GM18867 (cell line): ENCODE measurements around the gene POU2F2.

Experiments used
- ATAC-seq: cut with Tn5 transposase; IDR thresholded peaks from one replicate; pipeline ENCODE4 v1.9.1; 2021; ENCODE audit warnings: mild to moderate bottlenecking, moderate library complexity; ENCODE audit not compliant: unreplicated experiment

POU2F2 gene

DNA sequence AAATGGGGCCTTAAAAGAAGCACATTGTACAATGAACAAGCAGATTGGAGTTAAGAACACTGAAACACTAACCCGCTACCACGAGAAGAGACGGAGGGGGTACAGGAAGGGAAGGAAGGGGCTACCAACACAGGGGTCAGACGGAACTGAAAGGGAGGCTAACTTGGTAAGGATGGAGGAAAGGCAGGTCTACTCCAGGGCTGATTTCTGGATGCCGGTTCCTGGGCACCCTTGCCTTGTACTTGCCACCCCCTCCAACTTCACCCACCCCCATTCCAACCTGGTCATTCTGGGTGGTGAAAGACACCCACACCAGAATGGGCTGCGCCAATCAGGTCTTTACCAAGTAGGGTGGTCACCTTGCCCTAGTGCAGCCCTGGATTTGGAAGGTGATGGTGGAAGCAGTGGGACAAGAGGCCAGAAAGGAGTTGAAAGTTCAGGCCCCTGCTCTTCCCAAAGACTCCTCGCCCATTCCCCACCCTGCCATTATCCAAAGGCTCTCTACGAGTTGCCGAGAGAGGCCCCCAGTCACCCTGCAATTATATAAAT, 46.0 kb downstream of the POU2F2 start:
- ATAC-seq = no peak

DNA sequence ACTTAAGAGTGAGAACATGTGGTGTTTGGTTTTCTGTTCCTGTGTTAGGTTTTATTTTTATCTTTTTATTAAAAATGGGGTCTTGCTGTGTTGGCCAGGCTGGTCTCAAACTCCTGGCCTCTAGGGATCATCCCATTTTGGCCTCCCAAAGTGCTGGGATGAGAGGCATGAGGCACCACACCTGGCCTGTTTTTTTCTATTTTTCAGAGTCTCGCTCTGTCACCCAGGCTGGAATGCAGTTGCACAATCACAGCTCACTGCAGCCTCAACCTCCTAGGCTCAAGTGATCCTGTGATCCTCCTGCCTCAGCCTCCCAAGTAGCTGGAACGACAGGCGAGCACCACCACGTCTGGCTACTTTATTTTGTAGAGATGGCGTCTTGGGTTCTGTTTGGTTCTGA, 48.7 kb downstream of the POU2F2 start:
- ATAC-seq = no peak

- no peak for ATAC-seq
These were observed 50.6 kb downstream of the POU2F2 start for GRCh38 chr19:42081584-42082203.

- ATAC-seq = no peak
These were observed 51.4 kb downstream of the POU2F2 start for GRCh38 chr19:42080764-42081375.

DNA sequence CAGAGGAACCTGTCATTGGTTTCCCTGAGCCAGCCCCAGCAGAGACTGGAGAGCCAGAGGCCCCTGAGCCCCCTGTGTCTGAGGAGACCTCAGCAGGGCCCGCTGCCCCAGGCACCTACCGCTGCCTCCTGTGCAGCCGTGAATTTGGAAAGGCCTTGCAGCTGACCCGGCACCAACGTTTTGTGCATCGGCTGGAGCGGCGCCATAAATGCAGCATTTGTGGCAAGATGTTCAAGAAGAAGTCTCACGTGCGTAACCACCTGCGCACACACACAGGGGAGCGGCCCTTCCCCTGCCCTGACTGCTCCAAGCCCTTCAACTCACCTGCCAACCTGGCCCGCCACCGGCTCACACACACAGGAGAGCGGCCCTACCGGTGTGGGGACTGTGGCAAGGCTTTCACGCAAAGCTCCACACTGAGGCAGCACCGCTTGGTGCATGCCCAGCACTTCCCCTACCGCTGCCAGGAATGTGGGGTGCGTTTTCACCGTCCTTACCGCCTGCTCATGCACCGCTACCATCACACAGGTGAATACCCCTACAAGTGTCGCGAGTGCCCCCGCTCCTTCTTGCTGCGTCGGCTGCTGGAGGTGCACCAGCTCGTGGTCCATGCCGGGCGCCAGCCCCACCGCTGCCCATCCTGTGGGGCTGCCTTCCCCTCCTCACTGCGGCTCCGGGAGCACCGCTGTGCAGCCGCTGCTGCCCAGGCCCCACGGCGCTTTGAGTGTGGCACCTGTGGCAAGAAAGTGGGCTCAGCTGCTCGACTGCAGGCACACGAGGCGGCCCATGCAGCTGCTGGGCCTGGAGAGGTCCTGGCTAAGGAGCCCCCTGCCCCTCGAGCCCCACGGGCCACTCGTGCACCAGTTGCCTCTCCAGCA, 52.1 kb downstream of the POU2F2 start:
- no peak for ATAC-seq

- no peak for ATAC-seq
These were observed 53.0 kb downstream of the POU2F2 start for GRCh38 chr19:42079276-42079669.

DNA sequence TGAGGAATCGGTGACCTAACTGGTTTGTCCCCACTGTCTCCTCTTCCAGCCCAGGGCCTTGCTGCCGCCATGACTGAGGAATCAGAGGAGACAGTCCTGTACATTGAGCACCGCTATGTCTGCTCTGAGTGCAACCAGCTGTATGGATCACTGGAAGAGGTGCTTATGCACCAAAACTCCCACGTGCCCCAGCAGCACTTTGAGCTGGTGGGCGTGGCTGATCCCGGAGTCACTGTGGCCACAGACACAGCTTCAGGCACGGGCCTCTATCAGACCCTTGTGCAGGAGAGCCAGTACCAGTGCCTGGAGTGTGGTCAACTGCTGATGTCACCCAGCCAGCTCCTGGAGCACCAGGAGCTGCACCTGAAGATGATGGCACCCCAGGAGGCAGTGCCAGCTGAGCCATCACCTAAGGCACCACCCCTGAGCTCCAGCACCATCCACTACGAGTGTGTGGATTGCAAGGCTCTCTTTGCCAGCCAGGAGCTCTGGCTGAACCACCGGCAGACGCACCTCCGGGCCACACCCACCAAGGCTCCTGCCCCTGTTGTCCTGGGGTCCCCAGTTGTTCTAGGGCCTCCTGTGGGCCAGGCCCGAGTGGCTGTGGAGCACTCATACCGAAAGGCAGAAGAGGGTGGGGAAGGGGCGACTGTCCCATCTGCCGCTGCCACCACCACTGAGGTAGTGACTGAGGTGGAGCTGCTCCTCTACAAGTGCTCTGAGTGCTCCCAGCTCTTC, 53.5 kb downstream of the POU2F2 start:
- no peak for ATAC-seq

GRCh38 chr19:42078058-42078457, 54.2 kb downstream of the POU2F2 start:
- no peak for ATAC-seq

GRCh38 chr19:42076380-42076944, 55.8 kb downstream of the POU2F2 start:
- no peak for ATAC-seq

DNA sequence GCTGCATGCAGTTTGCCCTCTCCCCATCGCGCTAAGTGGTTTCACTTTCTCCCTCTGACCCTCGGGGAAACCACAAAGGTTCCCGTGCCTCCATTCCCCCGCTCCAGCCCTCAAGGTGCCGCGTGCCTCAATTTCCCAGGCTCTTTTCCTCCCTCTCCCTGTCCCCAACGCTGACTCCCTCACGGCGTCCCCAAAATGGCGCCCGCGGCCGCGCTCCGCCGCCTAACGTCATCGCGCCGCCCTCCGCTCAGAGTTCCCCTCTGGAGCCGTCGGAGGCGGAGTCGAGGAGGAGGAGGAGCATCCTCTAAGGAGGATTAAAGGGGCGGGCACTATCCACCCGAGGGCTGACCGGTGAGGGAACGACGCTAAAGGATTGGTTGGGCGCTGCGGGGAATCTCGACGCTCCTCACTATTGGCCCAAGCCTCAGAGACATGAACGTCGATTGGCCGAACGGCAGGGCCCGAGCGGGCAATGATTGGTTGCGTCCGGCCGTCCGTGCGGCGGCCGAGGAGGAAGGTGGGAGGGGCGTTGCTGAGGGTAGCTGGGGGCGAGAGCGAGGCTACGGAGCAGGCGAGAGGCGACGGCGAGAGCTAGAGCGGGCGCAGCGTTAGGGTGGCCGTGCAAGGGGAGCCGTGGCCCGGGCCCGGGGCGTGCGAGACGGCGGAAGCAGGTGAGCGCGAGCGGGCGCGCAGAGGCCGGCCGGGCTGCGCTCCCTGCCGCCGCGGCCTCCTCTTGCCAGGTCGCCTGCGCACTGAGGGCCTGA, 56.4 kb downstream of the POU2F2 start, which contains the start of gene ZNF574:
Gene ZNF574, plus strand, starts transcription at position 551 of the 764 bp plus-strand sequence. CDS start 2,441 bp downstream, outside the sequence.
- peak; percentile 90 for ATAC-seq

DNA sequence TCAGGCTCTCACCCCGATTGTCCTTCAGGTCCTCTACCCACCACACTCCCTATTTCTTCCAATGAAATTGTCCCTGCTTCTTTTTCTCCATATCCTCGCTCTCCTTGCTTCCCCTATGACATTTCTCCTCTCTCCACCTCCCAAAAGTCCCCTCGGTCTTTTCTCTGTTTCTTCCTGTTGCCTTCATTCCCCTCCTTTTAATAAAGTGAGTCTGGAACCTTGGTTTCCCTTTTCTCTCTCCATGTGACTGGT, 57.0 kb downstream of the POU2F2 start:
- ATAC-seq = no peak

GRCh38 chr19:42074513-42075363, 57.5 kb downstream of the POU2F2 start:
- ATAC-seq = no peak

GRCh38 chr19:42071247-42071646, 61.0 kb downstream of the POU2F2 start:
- ATAC-seq = no peak

DNA sequence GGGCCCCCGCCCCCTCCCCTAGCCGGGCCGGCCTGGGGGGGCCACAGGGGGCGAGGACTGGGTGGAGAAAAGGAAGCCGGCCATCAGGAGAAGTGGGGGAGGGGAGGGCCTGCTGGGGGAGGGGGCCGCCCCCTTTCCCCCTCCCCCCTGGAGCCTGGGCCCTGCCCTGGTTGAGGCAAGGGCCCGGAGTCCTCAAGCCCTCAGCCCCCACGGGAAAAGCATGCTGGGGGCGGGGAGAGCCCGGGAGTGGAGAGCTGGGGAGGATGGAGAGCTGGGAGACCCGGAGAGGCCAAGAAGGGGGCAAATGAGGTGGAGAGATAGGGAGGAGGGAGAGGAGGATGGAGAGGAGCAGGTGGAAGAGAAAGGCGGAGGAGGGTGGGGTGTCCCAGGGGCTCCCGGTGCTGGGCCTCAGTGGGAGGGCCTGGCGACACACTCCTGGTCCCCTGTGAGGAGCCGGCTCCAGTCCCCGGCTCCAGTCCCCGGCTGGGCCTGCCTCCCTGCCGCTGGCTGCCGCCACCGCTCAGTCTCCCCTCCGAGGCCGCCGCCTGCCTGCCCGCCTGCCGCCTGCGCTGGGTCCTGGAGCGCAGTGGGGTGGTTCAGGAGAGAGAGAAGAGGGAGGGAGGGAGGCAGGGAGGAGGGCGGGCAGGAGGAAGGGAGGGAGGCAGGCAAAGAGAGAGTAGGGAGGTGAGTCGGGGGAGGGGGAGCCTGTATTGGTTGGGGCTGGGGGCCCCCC, 62.5 kb downstream of the POU2F2 start, which contains the start of gene GRIK5:
Gene GRIK5, minus strand, starts transcription at position 588 of the 733 bp plus-strand sequence. CDS start 4,436 bp downstream, outside the sequence.
- no peak for ATAC-seq

DNA sequence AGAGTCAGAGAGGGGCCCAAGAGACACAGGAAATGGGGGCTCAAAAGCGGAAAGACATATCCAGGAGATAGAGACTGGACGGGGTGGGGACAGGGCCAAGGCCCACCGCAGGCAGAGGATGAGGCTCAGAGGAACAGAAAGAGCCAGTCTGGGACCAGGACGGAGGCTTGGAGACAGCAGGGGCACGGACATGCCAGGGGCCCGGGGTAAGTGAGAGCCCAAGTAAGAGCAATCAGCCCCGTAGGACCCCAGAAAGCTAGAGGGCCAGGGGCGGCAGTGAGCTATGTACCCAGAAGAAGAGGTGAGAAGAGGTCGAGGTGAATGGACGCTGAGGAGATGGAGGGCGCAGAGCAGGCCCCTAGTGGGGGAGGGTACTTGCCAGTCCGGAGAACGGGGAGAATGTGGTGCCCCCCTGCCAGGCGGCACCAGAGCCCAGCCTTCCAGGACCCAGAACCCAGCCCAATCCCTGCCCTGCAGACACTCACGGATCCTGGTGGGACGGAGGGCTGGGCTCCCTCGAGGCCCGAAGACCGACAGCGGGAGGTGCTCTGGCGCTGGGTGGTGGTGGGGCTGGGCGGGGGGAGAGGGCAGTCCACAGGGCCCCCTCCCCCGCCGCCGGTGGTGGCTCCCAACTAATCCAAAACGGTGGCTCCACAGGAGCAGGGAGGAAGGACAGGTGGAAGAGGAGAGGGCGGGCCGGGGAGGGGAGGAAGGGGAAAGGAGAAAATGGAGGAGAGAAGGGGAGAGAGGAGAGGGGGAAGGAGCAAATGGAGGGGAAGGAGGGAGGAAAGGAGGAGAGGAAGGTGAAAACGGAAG, 63.3 kb downstream of the POU2F2 start:
- no peak for ATAC-seq

DNA sequence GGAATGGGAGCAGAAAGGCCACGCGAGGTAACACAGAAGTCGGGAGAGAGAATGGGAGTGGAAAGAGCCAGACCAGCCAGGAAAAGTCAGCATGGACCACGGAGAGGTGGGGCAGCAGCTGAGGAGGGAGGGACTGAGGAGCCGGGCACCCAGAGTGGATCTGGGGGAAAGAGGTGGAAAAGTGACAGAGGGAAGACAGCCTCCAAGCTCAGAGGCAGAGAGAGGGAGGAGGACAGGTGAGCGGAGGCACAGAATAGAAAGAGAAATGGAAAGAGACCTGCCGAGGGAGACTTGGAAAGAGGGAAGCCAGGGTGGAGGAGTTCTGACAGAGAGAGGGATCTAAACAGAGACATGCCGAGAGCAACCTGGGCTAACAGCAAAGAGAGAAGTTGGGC, 63.9 kb downstream of the POU2F2 start:
- no peak for ATAC-seq

DNA sequence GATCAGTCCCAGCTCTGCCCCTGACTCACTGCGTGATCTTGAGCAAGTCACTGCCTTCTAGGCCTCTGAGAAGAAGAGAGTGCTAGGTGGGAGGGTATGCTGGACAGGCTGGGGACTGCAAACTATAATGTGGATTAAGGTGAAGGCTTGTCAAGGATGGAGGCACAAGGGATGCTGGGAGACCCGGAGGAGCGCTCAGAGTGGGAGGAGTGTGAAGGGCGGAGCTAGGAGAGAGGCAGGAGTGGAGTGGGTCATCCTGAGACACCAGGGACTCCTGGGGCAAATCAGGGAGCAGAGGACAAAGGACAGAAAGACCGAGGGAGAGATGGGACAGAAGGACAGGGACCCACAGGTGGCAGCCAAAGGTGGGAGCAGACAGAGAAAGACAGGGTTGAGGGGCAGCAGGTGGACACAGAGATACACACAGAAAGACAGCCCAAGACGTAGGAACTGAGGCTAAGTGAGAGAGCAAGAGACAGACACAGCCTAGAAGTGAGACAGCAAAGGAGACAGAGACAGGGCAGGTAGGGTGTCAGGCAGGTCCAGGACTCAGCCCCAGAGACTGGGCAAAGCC, 64.8 kb downstream of the POU2F2 start:
- no peak for ATAC-seq
